Duodenal mucosa (tissue), 2 donors: Measurements from ENCODE around the gene NIN.

ENCODE experiments used
- H3K27ac ChIP-seq: one replicate; pipeline ENCODE4 v1.7.0; 2013; ENCODE audit warnings: low read depth, low read length
- H3K27me3 ChIP-seq, 2 donors: one replicate each; pipeline ENCODE4 v1.7.0; 2013; ENCODE audit warnings: low read length in 2 of 2, control low read depth in 1 of 2; ENCODE audit not compliant: insufficient read depth in 2 of 2, control insufficient read depth in 1 of 2
- H3K36me3 ChIP-seq, 2 donors: one replicate each; pipeline ENCODE4 v1.7.0; 2013; ENCODE audit warnings: low read length in 2 of 2, control low read depth in 1 of 2; ENCODE audit not compliant: insufficient read depth in 2 of 2, control insufficient read depth in 1 of 2
- H3K4me1 ChIP-seq, 2 donors: one replicate each; pipeline ENCODE4 v1.7.0; 2013; ENCODE audit warnings: low read length in 2 of 2, control low read depth in 1 of 2; ENCODE audit not compliant: insufficient read depth in 2 of 2, control insufficient read depth in 1 of 2
- H3K4me3 ChIP-seq, 2 donors: one replicate each; pipeline ENCODE4 v1.7.0; 2013; ENCODE audit warnings: low read length in 2 of 2, low read depth in 1 of 2
- H3K9ac ChIP-seq, 2 donors: one replicate each; pipeline ENCODE4 v1.7.0; 2013; ENCODE audit warnings: low read length in 2 of 2, low read depth in 1 of 2
- H3K9me3 ChIP-seq, 2 donors: one replicate each; pipeline ENCODE4 v1.7.0; 2013; ENCODE audit warnings: low read length in 2 of 2, control low read depth in 1 of 2; ENCODE audit not compliant: control insufficient read depth in 1 of 2

NIN gene

GRCh38 chr14:50726372-50727107 is 104.4 kb downstream of the NIN start:
- H3K9me3 ChIP-seq = no peaks in the 10 kb centered on the region
- H3K4me3 ChIP-seq = no peak overlapping the region
- no peaks in the 10 kb centered on the region for H3K4me1 ChIP-seq
- peaks cover 28 to 54% of the 10 kb centered on the region in 2 donors for H3K36me3 ChIP-seq
- no peak overlapping the region for H3K27ac ChIP-seq
- H3K27me3 ChIP-seq = no peaks in the 10 kb centered on the region
- H3K9ac ChIP-seq = no peak overlapping the region

- H3K36me3 ChIP-seq = peaks cover 28 to 53% of the 10 kb centered on the region in 2 donors
- H3K27ac ChIP-seq = no peak overlapping the region
- no peaks in the 10 kb centered on the region for H3K27me3 ChIP-seq
- no peak overlapping the region for H3K4me3 ChIP-seq
- no peaks in the 10 kb centered on the region for H3K9me3 ChIP-seq
- H3K4me1 ChIP-seq = no peaks in the 10 kb centered on the region
- H3K9ac ChIP-seq = no peak overlapping the region
These were observed 105.2 kb downstream of the NIN start for GRCh38 chr14:50725761-50726160.

DNA sequence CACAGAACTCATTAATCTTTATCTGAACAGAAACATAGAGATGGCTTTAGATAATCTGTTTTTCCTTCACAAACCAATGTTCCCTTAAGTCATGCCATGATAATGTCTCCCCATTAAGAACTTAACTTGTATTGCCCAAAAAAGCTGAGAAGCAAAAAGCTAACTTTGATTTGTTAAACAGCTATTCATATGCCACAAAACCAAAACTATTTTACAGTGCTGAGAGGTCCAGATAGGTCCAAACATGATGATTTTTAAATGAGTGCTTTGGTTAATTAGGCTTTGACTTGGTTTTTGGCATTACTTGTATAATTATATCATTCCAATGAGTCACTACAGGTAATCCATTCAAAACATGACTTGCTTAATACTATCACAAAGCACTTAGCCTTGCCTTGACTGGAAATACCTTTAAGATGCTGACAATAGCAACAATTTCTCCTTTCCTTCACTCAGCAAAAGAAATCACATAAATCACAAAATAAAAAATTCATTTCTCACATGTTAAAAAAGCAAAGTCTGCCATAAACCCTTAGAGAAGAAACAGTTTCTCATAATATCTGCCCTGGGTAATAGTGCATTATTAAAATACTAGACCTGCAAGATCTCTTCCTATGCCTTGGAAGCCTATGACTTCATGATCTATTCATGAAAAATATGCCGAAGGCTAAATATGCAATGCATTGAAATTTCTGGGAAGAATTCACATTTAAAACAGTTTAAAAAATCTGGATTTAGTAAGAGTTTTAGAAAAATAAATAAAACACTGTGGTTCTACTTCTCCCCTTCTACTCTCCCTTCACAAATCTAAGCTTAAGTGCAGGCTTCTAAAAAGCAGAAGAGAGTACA is 110.8 kb downstream of the NIN start:
- Histone ChIP-seq H3K4me3 (no peak overlapping the region), H3K36me3 (peaks cover 10 to 19% of the 10 kb centered on the region in 2 donors), H3K4me1 (no peaks in the 10 kb centered on the region), H3K9ac (no peak overlapping the region), H3K27ac (no peak overlapping the region), H3K9me3 (no peaks in the 10 kb centered on the region), H3K27me3 (no peaks in the 10 kb centered on the region)

DNA sequence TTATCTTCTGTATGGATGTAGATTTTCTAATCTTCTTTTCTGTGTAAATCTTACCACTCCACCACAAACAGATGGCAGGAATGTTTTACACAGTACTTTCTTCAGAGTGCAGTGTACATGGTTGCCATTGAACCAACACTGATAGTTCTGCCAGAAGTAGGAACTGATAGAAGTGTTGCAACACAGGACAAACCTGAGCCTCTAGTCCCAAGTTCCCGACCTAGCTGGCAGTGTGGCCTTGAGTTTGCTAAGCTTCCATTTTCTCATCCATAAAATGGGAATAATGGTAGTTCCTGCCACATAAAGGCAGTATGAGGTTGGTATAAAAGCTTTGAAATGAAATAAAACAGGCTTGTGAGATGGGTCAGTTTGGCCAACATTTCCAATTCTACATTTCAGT is 112.0 kb downstream of the NIN start:
- peaks cover 0 to 8% of the 10 kb centered on the region in 2 donors for H3K36me3 ChIP-seq
- H3K27me3 ChIP-seq = no peaks in the 10 kb centered on the region

DNA sequence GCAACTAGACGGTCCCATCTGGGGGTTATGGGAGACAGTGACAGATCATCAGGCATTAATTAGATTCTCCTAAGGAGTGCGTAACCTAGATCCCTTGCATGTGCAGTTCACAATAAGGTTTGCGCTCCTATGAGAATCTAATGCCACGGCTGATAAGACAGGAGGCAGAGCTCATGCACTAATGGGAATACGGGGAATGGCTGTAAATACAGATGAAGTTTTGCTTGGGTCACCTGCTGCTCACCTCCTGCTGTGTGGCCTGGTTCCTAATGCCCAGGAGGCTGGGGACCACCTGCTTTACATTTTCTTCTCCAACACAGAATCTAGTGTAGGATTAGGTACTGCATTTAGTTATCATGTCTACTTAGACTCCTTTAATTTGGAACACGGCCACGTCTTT is 113.2 kb downstream of the NIN start:
- Histone ChIP-seq H3K4me1 (no peaks in the 10 kb centered on the region), H3K4me3 (no peak overlapping the region), H3K27ac (no peak overlapping the region), H3K9ac (no peak overlapping the region), H3K36me3 (peaks cover 0 to 8% of the 10 kb centered on the region in 2 donors), H3K9me3 (no peaks in the 10 kb centered on the region), H3K27me3 (no peaks in the 10 kb centered on the region)

More for the DNA sequence above, 112.0 kb downstream of the NIN start:
- H3K9ac ChIP-seq = no peak overlapping the region
- no peaks in the 10 kb centered on the region for H3K9me3 ChIP-seq
- H3K4me1 ChIP-seq = no peaks in the 10 kb centered on the region
- H3K4me3 ChIP-seq = no peak overlapping the region
- no peak overlapping the region for H3K27ac ChIP-seq

DNA sequence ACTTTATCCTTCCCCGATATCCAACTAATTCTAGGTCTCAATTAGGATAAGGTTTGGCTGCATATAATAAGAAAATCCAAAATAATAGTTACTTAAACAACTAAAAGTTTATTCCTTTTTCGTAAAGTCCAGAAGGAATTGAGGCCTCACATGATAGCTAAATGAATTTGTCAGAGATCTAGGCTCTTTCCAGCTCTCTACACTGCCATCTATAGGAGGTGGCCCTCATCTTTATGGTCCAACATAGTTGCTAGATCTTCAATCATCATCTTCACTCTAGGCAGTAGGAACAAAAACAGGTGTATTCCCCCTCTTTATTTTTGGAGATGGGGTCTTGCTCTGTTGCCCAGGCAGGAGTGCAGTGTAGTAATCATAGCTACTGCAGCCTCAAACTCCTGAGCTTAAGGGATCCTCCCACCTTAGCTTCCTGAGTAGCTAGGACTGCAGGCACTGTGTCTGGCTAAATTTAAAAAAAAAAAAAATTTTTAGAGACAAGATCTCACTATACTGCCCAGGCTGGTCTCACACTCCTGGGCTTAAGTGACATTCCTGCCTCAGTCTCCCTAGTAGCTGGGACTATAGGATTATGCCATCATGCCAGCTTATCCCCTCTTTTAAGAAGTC is 116.4 kb downstream of the NIN start:
- no peak overlapping the region for H3K4me3 ChIP-seq
- H3K9me3 ChIP-seq = no peaks in the 10 kb centered on the region
- H3K27ac ChIP-seq = no peak overlapping the region
- no peaks in the 10 kb centered on the region for H3K4me1 ChIP-seq
- no peaks in the 10 kb centered on the region for H3K27me3 ChIP-seq
- no peaks in the 10 kb centered on the region for H3K36me3 ChIP-seq
- no peak overlapping the region for H3K9ac ChIP-seq

DNA sequence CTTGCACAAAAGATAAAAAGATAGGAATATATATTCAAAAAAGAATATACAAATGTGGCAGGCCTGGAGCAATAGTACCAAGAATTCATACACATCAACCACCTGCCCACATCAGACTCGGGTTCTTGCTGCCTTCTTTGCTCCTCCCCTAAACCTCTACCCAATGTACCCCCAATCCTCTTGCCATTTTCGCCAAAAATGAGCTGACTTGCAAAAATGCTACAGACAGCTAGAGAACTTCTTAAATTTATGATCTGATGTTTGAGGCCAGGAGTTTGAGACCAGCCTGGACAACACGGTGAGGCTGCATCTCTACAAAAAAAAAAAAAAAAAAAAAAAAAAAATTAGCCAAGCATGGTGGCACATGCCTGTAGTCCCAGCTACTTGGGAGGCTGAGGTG is 119.9 kb downstream of the NIN start:
- no peak overlapping the region for H3K4me3 ChIP-seq
- H3K9ac ChIP-seq = no peak overlapping the region

DNA sequence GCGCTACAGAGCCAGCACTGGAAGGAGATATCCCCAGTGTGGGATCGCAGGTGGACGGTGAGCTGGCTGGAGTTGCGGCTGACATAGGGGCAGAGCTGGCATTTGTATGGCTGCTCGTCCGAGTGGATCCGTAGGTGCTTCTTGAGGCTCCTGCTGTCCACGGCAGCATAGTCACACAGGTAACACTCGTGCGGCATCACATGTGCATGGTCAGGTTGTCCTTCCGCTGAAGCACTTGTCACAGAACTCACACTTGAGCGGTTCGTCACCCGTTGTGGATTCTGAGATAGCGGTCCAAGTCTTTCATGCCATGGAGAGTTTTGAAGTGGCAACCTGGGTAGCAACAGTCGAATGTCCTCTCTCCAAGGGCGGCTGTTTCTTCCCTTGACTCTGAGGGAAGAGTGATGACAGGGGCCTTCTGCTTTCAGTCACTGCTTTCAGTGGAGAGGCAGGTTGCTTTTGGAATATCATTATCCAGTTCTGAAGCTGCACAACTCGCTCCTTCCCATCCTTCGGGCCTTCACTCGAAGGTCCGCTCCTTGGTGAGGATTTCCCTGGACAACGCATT is 125.9 kb downstream of the NIN start:
- H3K9me3 ChIP-seq = no peaks in the 10 kb centered on the region
- H3K4me1 ChIP-seq = no peaks in the 10 kb centered on the region

More for the DNA sequence above, 119.9 kb downstream of the NIN start:
- Histone ChIP-seq H3K9me3 (no peaks in the 10 kb centered on the region), H3K36me3 (no peaks in the 10 kb centered on the region), H3K27me3 (no peaks in the 10 kb centered on the region), H3K4me1 (no peaks in the 10 kb centered on the region), H3K27ac (no peak overlapping the region)

DNA sequence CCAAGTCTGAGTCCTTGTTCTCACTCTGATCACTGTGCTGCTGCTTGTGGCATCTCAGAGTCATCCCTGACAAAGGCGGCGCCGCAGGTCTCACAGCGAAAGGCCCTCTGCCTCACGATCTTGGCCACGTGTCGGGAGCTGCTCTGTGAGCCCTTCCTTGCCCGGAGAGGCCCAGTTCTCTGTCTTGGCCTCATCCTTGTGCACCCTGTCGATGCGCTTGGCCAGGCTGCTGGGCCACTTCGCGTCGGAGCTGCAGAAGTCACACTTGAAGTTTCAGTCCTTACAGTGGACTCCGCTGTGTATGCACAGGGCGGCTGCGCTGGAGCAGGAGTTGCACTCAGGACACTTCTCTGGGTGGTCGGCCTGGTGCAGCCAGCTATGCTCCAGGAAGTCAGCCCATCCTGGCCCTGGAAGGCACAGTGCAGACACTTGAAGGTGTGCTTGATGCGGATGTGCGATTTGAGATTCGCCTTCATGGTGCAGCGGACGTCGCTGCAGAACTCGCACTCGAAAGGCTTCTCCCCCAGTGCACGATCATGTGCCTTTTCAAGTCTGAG is 126.4 kb downstream of the NIN start:
- Histone ChIP-seq H3K36me3 (no peaks in the 10 kb centered on the region), H3K9me3 (no peaks in the 10 kb centered on the region), H3K9ac (no peak overlapping the region), H3K27ac (no peak overlapping the region), H3K4me3 (no peak overlapping the region), H3K27me3 (peaks cover 0 to 3% of the 10 kb centered on the region in 2 donors), H3K4me1 (no peaks in the 10 kb centered on the region)

More for the DNA sequence above, 125.9 kb downstream of the NIN start:
- no peak overlapping the region for H3K9ac ChIP-seq
- no peak overlapping the region for H3K4me3 ChIP-seq
- no peak overlapping the region for H3K27ac ChIP-seq
- peaks cover 0 to 3% of the 10 kb centered on the region in 2 donors for H3K27me3 ChIP-seq
- H3K36me3 ChIP-seq = no peaks in the 10 kb centered on the region
